Neural cell (in vitro differentiated cells): ENCODE measurements around the gene CRIP1. TPM values are rescaled to one million over a fixed set of nuclear protein-coding genes. Genes with fewer than 3 reads are reported as not detected.

Experiments
- H2AFZ ChIP-seq: fragments of 200-600, 300-800 bp; sonication (generic), shearing (Covaris generic); 2 replicates; pipeline ENCODE4 v1.6.0; 2014; ENCODE audit warnings: low read depth, mild to moderate bottlenecking, antibody characterized with exemption, low read length, moderate library complexity
- H3F3A ChIP-seq: fragments of 200-600 bp; shearing (Covaris generic); 2 replicates; pipeline ENCODE4 v1.6.1; 2016; ENCODE audit warnings: mild to moderate bottlenecking, moderate library complexity, mixed read lengths, antibody characterized with exemption, low read length; ENCODE audit not compliant: insufficient read depth, poor library complexity, severe bottlenecking
- H3K27ac ChIP-seq: fragments of 200-600, 300-800 bp; sonication (generic), shearing (Covaris generic); 2 replicates; pipeline ENCODE4 v1.5.1; 2014; ENCODE audit warnings: mild to moderate bottlenecking, low read length, moderate library complexity
- H3K27me3 ChIP-seq: fragments of 300-800, 200-600 bp; sonication (generic), shearing (Covaris generic); 2 replicates; pipeline ENCODE4 v1.6.0; 2014; ENCODE audit warnings: mild to moderate bottlenecking, low read depth, low read length, moderate library complexity; ENCODE audit not compliant: insufficient read depth
- H3K36me3 ChIP-seq: fragments of 300-800, 200-600 bp; sonication (generic), shearing (Covaris generic); 2 replicates; pipeline ENCODE4 v1.5.1; 2014; ENCODE audit warnings: mild to moderate bottlenecking, antibody characterized with exemption, low read length, moderate library complexity; ENCODE audit not compliant: insufficient read depth
- H3K4me2 ChIP-seq: fragments of 300-800, 200-600 bp; sonication (generic), shearing (Covaris generic); 2 replicates; pipeline ENCODE4 v1.6.0; 2014; ENCODE audit warnings: mild to moderate bottlenecking, low read length
- H3K4me3 ChIP-seq: fragments of 300-800, 200-600 bp; sonication (generic), shearing (Covaris generic); 2 replicates; pipeline ENCODE4 v1.5.1; 2014; ENCODE audit warnings: mild to moderate bottlenecking, low read length, moderate library complexity
- H3K79me2 ChIP-seq: fragments of 200-600 bp; shearing (Covaris generic); replicated peaks from 2 replicates; pipeline ENCODE4 v1.6.0; 2014; ENCODE audit warnings: mild to moderate bottlenecking, low read length, moderate library complexity; ENCODE audit not compliant: insufficient read depth
- H3K9ac ChIP-seq: fragments of 300-800, 200-600 bp; sonication (generic), shearing (Covaris generic); 2 replicates; pipeline ENCODE4 v1.6.1; 2016; ENCODE audit warnings: mild to moderate bottlenecking, low read length, mixed read lengths
- H3K9me2 ChIP-seq: fragments of 200-600 bp; shearing (Covaris generic); 2 replicates; pipeline ENCODE4 v1.6.1; 2016; ENCODE audit warnings: mild to moderate bottlenecking, low read length, mixed read lengths; ENCODE audit not compliant: insufficient read depth
- H3K9me3 ChIP-seq: fragments of 200-600, 300-800 bp; sonication (generic), shearing (Covaris generic); 2 replicates; pipeline ENCODE4 v1.6.1; 2016; ENCODE audit warnings: mild to moderate bottlenecking, mixed run types, low read length, moderate library complexity, mixed read lengths
- H4K20me1 ChIP-seq: fragments of 200-600 bp; shearing (Covaris generic); 2 replicates; pipeline ENCODE4 v1.6.1; 2016; ENCODE audit warnings: mild to moderate bottlenecking, mixed run types; ENCODE audit not compliant: insufficient read depth
- EP300 ChIP-seq: fragments of 450-650 bp; conservative IDR thresholded peaks from 2 replicates; pipeline ENCODE4 v1.6.1; 2014; ENCODE audit warnings: antibody characterized with exemption, mild to moderate bottlenecking, moderate library complexity; ENCODE audit not compliant: poor library complexity, severe bottlenecking
- EZH2 ChIP-seq: fragments of 200-600, 300-800 bp; shearing (Covaris generic), sonication (generic); IDR thresholded peaks from 2 replicates; pipeline ENCODE4 v1.6.1; 2014; ENCODE audit warnings: antibody characterized with exemption, low read length, borderline replicate concordance, mild to moderate bottlenecking; ENCODE audit not compliant: insufficient read depth, poor library complexity, severe bottlenecking
- MXI1 ChIP-seq: fragments of 450-650 bp; conservative IDR thresholded peaks from 2 replicates; pipeline ENCODE4 v1.6.1; 2014; ENCODE audit warnings: antibody characterized with exemption, mild to moderate bottlenecking; ENCODE audit not compliant: poor library complexity, severe bottlenecking
- POLR2AphosphoS5 ChIP-seq: IDR thresholded peaks from 2 replicates; pipeline ENCODE4 v1.6.1; 2012
- RAD21 ChIP-seq: fragments of 450-650 bp; conservative IDR thresholded peaks from 2 replicates; pipeline ENCODE4 v1.6.1; 2014; ENCODE audit warnings: antibody characterized with exemption, mild to moderate bottlenecking, moderate library complexity
- SMC3 ChIP-seq: fragments of 450-650 bp; conservative IDR thresholded peaks from 2 replicates; pipeline ENCODE4 v1.6.1; 2014; ENCODE audit warnings: antibody characterized with exemption, mild to moderate bottlenecking, moderate library complexity; ENCODE audit not compliant: poor library complexity
- TAF1 ChIP-seq: IDR thresholded peaks from 2 replicates; pipeline ENCODE4 v1.6.1; 2012; ENCODE audit warnings: low read depth
- polyA plus RNA-seq: library from polyadenylated mRNA; depleted of rRNA; stranded (reverse); fragments of >200 nt; gene quantifications from 2 replicates; pipeline ENCODE4 v1.2.3, GENCODE V29; 2014
- TF ChIP-seq, protein P1 (sequence below): fragments of 450-650 bp; IDR thresholded peaks from 2 replicates; pipeline ENCODE4 v1.5.1; 2014; ENCODE audit warnings: antibody characterized with exemption, mild to moderate bottlenecking, moderate library complexity; ENCODE audit not compliant: poor library complexity, severe bottlenecking
- TF ChIP-seq, protein P2 (sequence below): IDR thresholded peaks from 2 replicates; pipeline ENCODE4 v1.6.1; 2012; ENCODE audit warnings: borderline replicate concordance

CRIP1 gene
- polyA plus RNA-seq, 1 donor from 2014 or later = 0.58 TPM

DNA sequence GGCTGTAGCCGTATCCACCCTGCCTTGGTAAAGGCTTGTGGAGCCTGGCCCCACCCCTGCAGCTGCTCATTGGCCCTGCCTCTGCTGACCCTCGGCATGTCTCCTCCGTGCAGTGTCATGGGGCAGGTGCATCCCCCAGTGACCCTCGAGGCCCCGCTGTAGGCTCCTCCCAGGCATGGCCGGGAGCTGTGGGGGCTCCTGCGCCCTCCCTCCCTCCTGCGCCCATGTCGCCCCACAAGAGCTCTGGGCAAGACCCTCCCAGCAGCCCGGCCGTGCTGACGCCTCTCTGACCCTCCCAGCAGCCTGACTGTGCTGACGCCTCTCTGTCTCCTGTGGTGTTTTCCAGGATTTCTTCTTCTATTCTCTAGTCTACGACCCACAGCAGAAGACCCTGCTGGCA, 32.8 kb upstream of the CRIP1 start:
- Histone ChIP-seq H3K9me2 (no peaks in the 10 kb centered on the region), H3K79me2 (no peaks in the 10 kb centered on the region), H3K27ac (no peak overlapping the region), H3F3A (no peaks in the 10 kb centered on the region), H3K27me3 (no peaks in the 10 kb centered on the region), H3K4me2 (no peak overlapping the region), H4K20me1 (no peaks in the 10 kb centered on the region), H3K36me3 (no peaks in the 10 kb centered on the region), H3K4me3 (no peak overlapping the region), H3K9ac (no peak overlapping the region), H3K9me3 (no peaks in the 10 kb centered on the region), H2AFZ (no peak overlapping the region)
- TF ChIP-seq TAF1 = no peak

DNA sequence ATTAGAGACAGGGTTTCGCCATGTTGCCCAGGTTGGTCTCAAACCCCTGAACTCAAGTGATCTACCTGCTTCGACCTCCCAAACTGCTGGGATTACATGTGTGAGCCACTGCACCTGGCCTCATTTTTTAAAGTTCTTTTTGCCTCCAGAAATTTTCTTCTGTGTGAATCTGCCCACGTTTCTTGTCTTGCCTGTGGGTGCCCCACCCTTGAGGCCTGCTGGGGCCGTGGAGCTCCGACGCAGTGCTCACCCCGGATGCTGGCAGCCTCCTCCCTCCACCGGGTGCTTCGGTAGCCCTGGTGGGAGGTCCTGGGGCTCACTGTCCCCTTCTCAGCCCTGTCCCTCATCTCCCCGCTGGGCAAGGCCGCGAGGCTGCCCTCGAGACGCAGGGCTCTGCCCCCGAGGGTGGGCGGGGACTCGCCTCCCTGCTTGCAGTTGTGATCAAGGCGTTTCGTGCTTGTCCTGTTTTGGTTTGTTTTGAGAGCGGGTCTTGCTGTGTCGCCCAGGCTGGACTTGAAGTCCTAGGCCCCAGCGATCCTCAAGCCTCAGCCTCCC, 31.5 kb upstream of the CRIP1 start:
- Histone ChIP-seq H3K27me3 (no peaks in the 10 kb centered on the region), H3K9ac (no peak overlapping the region), H3K4me3 (no peak overlapping the region), H3K79me2 (no peaks in the 10 kb centered on the region), H3K9me2 (no peaks in the 10 kb centered on the region), H2AFZ (no peak overlapping the region), H3K9me3 (no peaks in the 10 kb centered on the region), H3K27ac (no peak overlapping the region), H3F3A (no peaks in the 10 kb centered on the region), H3K4me2 (no peak overlapping the region), H3K36me3 (no peaks in the 10 kb centered on the region), H4K20me1 (no peaks in the 10 kb centered on the region)
- TF ChIP-seq, protein P1, sequence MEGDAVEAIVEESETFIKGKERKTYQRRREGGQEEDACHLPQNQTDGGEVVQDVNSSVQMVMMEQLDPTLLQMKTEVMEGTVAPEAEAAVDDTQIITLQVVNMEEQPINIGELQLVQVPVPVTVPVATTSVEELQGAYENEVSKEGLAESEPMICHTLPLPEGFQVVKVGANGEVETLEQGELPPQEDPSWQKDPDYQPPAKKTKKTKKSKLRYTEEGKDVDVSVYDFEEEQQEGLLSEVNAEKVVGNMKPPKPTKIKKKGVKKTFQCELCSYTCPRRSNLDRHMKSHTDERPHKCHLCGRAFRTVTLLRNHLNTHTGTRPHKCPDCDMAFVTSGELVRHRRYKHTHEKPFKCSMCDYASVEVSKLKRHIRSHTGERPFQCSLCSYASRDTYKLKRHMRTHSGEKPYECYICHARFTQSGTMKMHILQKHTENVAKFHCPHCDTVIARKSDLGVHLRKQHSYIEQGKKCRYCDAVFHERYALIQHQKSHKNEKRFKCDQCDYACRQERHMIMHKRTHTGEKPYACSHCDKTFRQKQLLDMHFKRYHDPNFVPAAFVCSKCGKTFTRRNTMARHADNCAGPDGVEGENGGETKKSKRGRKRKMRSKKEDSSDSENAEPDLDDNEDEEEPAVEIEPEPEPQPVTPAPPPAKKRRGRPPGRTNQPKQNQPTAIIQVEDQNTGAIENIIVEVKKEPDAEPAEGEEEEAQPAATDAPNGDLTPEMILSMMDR = no peak
- no peak for TF ChIP-seq SMC3
- TF ChIP-seq POLR2AphosphoS5 = no peak
- no peak for TF ChIP-seq EZH2
- TF ChIP-seq, protein P2, sequence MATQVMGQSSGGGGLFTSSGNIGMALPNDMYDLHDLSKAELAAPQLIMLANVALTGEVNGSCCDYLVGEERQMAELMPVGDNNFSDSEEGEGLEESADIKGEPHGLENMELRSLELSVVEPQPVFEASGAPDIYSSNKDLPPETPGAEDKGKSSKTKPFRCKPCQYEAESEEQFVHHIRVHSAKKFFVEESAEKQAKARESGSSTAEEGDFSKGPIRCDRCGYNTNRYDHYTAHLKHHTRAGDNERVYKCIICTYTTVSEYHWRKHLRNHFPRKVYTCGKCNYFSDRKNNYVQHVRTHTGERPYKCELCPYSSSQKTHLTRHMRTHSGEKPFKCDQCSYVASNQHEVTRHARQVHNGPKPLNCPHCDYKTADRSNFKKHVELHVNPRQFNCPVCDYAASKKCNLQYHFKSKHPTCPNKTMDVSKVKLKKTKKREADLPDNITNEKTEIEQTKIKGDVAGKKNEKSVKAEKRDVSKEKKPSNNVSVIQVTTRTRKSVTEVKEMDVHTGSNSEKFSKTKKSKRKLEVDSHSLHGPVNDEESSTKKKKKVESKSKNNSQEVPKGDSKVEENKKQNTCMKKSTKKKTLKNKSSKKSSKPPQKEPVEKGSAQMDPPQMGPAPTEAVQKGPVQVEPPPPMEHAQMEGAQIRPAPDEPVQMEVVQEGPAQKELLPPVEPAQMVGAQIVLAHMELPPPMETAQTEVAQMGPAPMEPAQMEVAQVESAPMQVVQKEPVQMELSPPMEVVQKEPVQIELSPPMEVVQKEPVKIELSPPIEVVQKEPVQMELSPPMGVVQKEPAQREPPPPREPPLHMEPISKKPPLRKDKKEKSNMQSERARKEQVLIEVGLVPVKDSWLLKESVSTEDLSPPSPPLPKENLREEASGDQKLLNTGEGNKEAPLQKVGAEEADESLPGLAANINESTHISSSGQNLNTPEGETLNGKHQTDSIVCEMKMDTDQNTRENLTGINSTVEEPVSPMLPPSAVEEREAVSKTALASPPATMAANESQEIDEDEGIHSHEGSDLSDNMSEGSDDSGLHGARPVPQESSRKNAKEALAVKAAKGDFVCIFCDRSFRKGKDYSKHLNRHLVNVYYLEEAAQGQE = no peak
- no peak for TF ChIP-seq MXI1
- TF ChIP-seq TAF1 = no peak
- TF ChIP-seq EP300 = no peak
- TF ChIP-seq RAD21 = no peak
